WI38 (cell line): Measurements from ENCODE around the gene SEPTIN12.

Experiments used
- H3K4me3 ChIP-seq: 2 replicates; pipeline ENCODE4 v1.5.1; 2011; ENCODE audit warnings: low read depth, mild to moderate bottlenecking, control low read depth, low read length
- TF ChIP-seq, protein P1 (sequence below): IDR thresholded peaks from 2 replicates; pipeline ENCODE4 v1.5.1; 2012; ENCODE audit warnings: low read depth, mild to moderate bottlenecking, control low read depth, low read length

The SEPTIN12 gene

DNA sequence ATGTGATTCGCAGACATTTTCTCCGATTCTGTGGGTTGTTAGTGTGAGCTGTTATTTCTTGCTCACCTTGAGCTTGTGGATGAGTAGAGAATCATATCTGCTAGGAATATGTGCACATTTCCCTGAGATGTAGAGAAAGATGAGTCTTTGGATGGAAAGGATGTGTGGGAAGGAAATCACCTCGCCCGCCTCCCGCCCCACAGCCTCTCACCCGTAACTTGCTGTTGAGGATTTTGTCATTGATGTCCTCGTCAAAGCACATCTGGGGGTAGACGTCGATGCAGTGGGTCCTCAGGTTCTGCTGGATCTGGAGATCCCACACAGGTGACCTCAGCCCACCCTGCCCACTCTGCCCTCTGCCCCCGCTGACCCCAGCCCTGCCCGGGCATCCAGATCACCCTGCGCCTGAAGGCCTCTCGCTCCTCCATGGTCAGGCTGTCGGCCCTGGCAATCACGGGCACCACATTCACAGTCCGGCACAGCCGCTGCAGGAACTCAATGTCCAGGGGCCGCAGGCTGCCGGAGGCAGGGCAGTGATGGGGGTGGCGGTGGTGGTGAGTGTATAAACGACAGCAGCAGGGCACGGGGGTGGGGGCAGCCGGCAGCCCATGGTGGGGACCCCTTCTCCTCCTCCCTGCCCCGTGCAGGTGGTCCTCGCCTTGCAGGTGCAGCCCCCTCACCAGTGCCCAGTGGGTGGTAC lies 4.7 kb downstream of the SEPTIN12 start:
- TF ChIP-seq, protein P1, sequence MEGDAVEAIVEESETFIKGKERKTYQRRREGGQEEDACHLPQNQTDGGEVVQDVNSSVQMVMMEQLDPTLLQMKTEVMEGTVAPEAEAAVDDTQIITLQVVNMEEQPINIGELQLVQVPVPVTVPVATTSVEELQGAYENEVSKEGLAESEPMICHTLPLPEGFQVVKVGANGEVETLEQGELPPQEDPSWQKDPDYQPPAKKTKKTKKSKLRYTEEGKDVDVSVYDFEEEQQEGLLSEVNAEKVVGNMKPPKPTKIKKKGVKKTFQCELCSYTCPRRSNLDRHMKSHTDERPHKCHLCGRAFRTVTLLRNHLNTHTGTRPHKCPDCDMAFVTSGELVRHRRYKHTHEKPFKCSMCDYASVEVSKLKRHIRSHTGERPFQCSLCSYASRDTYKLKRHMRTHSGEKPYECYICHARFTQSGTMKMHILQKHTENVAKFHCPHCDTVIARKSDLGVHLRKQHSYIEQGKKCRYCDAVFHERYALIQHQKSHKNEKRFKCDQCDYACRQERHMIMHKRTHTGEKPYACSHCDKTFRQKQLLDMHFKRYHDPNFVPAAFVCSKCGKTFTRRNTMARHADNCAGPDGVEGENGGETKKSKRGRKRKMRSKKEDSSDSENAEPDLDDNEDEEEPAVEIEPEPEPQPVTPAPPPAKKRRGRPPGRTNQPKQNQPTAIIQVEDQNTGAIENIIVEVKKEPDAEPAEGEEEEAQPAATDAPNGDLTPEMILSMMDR, result no peak
- no peak overlapping the region for H3K4me3 ChIP-seq

DNA sequence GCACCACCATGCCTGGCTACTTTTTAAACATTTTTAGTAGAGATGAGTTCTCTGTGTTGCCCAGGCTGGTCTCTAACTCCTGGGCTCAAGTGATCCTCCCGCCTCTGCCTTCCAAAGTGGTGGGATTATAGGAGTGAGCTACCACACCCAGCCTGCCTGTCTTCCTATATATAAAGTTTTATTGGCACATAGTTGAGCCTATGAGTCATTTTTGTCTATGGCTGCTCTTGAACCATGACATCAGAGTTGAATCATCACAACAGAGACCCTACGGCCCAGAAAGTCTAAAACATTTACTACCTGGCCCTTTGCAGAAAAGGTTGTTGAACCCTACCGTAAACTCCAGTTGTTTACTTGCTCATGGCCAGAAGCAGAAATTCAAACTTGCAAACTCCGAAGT lies 7.9 kb downstream of the SEPTIN12 start:
- TF ChIP-seq, protein P1, result no peak
- H3K4me3 ChIP-seq, result no peak overlapping the region

DNA sequence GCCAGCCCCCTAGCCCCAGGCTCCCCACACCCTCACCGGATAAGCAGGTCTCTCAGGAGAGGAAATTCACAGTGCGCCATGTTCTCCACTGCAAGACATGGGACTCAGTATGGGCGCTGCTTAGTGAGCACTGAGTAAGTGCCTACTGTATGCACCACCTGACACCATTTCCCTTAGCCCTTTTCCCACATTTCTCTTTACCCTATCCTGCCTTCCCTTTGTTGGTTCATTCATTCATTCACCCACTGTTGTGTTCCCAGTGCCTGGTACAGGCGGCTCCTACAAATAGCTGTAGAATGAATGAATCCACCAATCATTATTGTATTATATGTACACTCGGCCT lies 10.1 kb downstream of the SEPTIN12 start:
- no peak overlapping the region for H3K4me3 ChIP-seq
- TF ChIP-seq, protein P1, result no peak

DNA sequence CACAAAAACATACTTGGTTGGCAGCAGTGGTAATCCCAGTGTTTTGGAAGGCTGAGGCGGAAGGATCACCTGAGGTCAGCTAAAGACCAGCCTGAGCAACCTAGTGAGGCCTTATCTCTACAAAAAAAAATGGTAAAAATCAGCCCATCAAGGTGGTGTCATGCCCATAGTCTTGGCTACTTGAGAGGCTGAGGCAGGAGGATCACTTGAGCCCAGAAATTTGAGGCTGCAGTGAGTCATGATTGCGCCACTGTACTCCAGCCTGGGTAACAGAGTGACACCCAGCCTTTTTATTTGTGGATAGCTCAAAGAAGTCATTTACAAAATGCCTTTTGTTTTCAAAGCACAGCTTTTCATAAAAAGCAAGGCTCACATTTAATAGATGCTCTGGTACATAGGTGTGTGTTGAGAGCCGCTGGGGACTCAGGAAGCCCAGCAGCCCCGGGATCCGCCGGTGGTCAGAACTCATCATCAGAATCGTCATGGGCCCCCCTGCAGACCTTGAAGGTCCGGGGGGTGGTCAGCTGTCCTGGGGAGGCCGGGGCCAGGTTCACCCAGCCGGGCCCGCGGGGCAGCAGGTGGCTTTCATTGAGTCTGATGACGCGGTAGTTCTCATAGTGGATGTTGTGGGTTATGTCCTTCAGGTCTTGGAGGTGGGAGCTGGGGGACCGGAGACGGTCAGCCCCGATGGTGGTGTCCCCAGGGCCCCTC lies 10.7 kb downstream of the SEPTIN12 start:
- no peak overlapping the region for H3K4me3 ChIP-seq
- TF ChIP-seq, protein P1, result no peak

DNA sequence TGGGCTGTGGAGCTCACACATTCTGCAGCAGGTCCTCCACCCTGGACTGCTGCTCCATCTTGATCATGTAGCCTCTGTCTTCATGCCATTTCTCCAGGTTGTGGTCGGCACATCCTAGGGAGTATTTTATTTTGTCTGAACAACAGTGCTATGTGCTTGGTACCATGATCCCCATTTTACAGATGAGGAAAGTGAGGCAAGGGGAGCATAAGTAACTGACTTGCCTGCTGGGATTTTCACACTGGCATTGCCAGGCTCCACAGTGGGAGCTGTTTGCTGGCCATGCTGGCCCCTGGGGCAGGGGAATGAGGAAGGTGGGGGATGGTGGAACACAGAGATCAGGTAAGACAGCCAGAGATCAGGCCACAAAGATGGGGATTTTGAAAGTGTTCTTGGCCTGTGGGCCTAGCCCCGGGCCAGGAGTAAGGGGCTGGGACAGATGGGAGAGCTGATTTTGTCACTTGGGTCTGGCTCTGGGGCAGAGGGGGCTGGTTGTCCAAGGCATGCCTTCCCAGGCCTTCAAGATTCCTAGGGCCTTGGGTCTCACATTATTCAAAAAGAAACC lies 11.9 kb downstream of the SEPTIN12 start:
- TF ChIP-seq, protein P1, result no peak
- H3K4me3 ChIP-seq, result no peak overlapping the region

DNA sequence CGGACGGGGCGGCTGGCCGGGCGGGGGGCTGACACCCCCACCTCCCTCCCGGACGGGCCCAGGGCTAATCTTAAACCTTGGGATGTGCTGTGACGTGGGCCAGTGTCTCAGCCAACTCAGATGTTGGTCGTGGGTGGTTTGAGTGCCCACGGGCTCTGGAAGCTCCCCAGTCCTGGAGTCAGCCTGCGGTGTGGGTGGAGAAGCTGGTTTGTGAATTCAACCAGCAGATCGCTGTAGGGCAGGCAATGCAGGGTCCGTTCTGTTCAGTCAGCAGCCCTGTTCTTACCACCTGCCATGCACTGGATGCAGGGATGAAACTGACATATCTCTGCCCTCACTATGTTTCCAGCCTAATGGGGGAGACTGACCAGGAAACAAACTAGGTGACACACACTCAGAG lies 13.1 kb downstream of the SEPTIN12 start:
- H3K4me3 ChIP-seq, result no peak overlapping the region
- TF ChIP-seq, protein P1, result no peak

DNA sequence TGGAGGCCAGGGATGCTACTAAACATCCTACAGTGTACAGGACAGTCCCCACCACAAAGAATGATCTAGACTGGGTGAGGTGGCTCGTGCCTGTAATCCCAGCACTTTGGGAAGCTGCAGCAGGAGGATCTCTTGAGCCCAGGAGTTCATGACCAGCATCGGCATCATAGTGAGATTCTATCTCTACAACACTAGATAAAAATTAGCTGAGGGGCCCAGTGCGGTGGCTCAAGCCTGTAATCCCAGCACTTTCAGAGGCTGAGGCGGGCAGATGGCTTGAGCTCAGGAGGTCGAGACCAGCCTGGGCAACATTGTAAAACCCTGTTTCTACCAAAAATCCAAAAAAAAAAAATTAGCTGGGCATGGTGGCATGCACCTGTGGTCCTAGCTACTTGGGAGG lies 15.8 kb downstream of the SEPTIN12 start:
- no peak overlapping the region for H3K4me3 ChIP-seq
- TF ChIP-seq, protein P1, result no peak
